SK-N-MC (cell line): ENCODE measurements around the gene DUSP12.

Source experiments
- EZH2 ChIP-seq: fragments of 200-600 bp; sonication (generic); IDR thresholded peaks from one replicate; pipeline ENCODE4 v1.6.1; 2017; ENCODE audit warnings: antibody characterized with exemption
- FOXP2 ChIP-seq: optimal IDR thresholded peaks from 2 replicates; pipeline ENCODE3; 2011; ENCODE audit warnings: mild to moderate bottlenecking, moderate library complexity; ENCODE audit not compliant: insufficient read depth; ENCODE audit errors: extremely low read length, control extremely low read depth

DNA sequence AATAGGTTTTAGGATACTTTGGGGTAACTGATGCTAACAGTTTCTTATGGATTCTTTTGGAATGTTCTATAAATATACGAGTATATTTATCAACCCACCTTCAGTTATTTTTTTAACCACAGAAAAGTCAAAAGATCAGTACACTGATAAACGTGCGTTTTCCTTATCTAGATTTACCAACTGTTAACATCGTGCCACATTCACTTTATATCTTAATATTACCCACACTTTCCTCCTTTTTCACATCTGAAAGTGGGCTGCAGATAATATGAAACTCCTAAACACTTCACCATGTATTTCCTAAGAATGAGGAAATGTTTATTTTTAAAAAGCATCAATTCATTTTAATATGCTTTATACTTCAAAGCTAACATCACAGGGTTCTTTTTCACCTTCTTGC, 24.2 kb downstream of the DUSP12 start:
- TF ChIP-seq EZH2 (no peak), FOXP2 (no peak)
